Measurements from ENCODE around the gene CEP164. TPM values are rescaled to one million over a fixed set of nuclear protein-coding genes. Genes with fewer than 3 reads are reported as not detected.

CEP164 gene
- total RNA-seq, 1 experiment from 2014 or later, result 47.4 TPM

DNA sequence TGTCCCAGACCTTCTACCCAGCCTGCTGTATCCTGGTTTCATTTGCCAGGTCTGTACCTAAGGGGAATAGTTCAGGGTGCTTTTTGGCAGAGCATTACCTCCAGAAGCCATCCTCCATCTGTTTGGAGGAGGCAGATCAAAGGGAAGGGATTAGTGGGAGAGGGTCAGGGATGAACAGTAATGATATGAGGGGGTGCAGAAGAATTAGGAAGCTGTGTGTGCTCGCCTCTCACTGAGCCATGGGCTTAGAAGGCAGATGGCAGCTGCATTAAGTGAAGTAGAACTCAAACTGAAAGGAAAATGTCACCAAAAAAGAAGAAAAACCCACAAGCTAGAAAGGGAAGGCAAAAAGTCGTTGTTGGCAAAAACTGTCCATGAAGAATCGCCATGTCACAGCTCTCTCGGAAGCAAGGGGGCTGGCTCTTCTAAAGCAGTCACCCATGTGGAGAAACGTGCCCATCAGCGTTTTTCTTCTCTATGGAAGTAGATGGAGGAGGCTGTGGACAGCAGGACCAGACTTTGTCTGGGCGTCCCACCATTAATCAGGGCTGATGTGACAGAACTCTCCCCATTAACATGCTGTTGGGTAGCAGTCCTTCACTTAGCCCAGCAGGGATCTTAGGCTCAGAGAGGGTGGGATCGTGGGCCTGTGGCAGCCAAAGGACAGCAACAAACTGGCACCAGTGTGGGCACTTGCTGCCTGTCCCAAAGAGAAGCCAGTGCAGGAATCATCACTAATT, 46.8 kb downstream of the CEP164 start:
- ChIA-PET CTCF (interaction anchor here (1.1 kb wide), 1 partner anchor 10 kb away, joined by 3 read pairs; no protein-coding TSS in a partner anchor), POLR2A (no interaction called here)
- no peaks in the 10 kb centered on the region for H3K4me1 Mint-ChIP-seq (ENCODE audit: insufficient read depth, unreplicated experiment)
- peaks cover 71% of the 10 kb centered on the region for H3K36me3 Mint-ChIP-seq (ENCODE audit: insufficient read depth, unreplicated experiment)
- H3K27me3 Mint-ChIP-seq (ENCODE audit: insufficient read depth, unreplicated experiment), result no peaks in the 10 kb centered on the region
- H3K27ac Mint-ChIP-seq (ENCODE audit: low read depth, unreplicated experiment), result no peak overlapping the region
- no peak for DNase-seq (ENCODE audit: unreplicated experiment)
- BruUV-seq (replicated peaks), result no TSS peak
- TF ChIP-seq, protein P1, sequence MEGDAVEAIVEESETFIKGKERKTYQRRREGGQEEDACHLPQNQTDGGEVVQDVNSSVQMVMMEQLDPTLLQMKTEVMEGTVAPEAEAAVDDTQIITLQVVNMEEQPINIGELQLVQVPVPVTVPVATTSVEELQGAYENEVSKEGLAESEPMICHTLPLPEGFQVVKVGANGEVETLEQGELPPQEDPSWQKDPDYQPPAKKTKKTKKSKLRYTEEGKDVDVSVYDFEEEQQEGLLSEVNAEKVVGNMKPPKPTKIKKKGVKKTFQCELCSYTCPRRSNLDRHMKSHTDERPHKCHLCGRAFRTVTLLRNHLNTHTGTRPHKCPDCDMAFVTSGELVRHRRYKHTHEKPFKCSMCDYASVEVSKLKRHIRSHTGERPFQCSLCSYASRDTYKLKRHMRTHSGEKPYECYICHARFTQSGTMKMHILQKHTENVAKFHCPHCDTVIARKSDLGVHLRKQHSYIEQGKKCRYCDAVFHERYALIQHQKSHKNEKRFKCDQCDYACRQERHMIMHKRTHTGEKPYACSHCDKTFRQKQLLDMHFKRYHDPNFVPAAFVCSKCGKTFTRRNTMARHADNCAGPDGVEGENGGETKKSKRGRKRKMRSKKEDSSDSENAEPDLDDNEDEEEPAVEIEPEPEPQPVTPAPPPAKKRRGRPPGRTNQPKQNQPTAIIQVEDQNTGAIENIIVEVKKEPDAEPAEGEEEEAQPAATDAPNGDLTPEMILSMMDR (IDR thresholded peaks at IDR 0.05; ENCODE audit: unreplicated experiment), result no peak
- H3K4me3 Mint-ChIP-seq (ENCODE audit: unreplicated experiment), result no peak overlapping the region
- H3K9me3 Mint-ChIP-seq (ENCODE audit: unreplicated experiment), result no peaks in the 10 kb centered on the region
- intact Hi-C loops (cut with micrococcal nuclease), result no loop called here

DNA sequence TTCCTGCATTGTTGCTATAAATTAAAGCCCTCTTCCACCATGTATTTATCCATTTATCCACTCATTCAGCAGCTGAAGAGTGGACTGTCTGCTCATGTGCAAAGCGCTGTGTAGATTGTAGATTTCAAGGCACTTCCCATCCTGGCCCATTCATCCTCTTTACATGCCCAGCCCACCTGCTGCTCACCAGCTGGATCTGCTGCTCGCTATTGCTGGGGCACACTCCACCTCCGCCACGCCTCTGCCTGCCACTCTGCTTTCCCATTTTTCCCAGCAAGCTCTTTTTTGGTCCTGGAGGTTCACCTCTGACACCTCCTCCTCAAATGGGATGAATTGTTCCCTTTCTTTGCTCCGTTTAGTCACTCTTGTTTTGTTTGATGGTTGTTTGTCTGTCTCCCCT, 48.3 kb downstream of the CEP164 start:
- no peaks in the 10 kb centered on the region for H3K27me3 Mint-ChIP-seq (ENCODE audit: insufficient read depth, unreplicated experiment)
- no peaks in the 10 kb centered on the region for H3K9me3 Mint-ChIP-seq (ENCODE audit: unreplicated experiment)
- H3K4me1 Mint-ChIP-seq (ENCODE audit: insufficient read depth, unreplicated experiment), result no peaks in the 10 kb centered on the region
- TF ChIP-seq, protein P1 (IDR thresholded peaks at IDR 0.05; ENCODE audit: unreplicated experiment), result no peak
- DNase-seq (ENCODE audit: unreplicated experiment), result no peak
- no peak overlapping the region for H3K27ac Mint-ChIP-seq (ENCODE audit: low read depth, unreplicated experiment)
- H3K4me3 Mint-ChIP-seq (ENCODE audit: unreplicated experiment), result no peak overlapping the region
- no TSS peak for BruUV-seq (replicated peaks)
- ChIA-PET POLR2A (interaction anchor here (0.6 to 1.0 kb wide), 2 partner anchors 9 to 341 kb away, joined by 3 to 5 read pairs; no protein-coding TSS in a partner anchor), CTCF (interaction anchor here (0.8 kb wide), 2 partner anchors 13 to 50 kb away, joined by 3 to 4 read pairs; no protein-coding TSS in a partner anchor)
- intact Hi-C loops (cut with micrococcal nuclease), result no loop called here
- peaks cover 59% of the 10 kb centered on the region for H3K36me3 Mint-ChIP-seq (ENCODE audit: insufficient read depth, unreplicated experiment)

DNA sequence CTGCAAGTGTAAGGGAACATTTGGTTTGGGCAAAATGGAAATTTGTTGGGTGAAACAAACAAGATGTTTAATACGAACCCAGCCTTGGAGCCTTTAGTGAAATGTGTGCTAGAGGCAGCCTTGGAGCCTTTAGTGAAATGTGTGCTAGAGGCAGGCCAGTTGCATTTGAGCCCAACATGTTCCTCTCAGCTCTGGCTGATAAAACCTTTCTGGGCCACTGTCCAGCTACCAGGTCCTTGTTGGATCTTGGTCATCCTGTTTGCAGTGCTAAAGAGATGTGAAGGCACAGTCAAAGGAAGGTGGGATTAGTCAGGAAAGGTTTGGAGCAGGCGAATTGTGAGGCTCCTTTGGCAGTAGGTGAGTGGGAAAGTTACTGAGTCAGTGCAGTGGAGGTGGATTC, 48.9 kb downstream of the CEP164 start:
- TF ChIP-seq, protein P1 (IDR thresholded peaks at IDR 0.05; ENCODE audit: unreplicated experiment), result no peak
- H3K27ac Mint-ChIP-seq (ENCODE audit: low read depth, unreplicated experiment), result no peak overlapping the region
- H3K4me1 Mint-ChIP-seq (ENCODE audit: insufficient read depth, unreplicated experiment), result no peaks in the 10 kb centered on the region
- H3K27me3 Mint-ChIP-seq (ENCODE audit: insufficient read depth, unreplicated experiment), result no peaks in the 10 kb centered on the region
- no peaks in the 10 kb centered on the region for H3K9me3 Mint-ChIP-seq (ENCODE audit: unreplicated experiment)
- ChIA-PET CTCF (interaction anchor here (0.8 kb wide), 2 partner anchors 13 to 49 kb away, joined by 3 to 4 read pairs; no protein-coding TSS in a partner anchor), POLR2A (interaction anchor here (0.6 to 1.0 kb wide), 2 partner anchors 10 to 341 kb away, joined by 3 to 5 read pairs; no protein-coding TSS in a partner anchor)
- DNase-seq (ENCODE audit: unreplicated experiment), result no peak
- no TSS peak for BruUV-seq (replicated peaks)
- H3K4me3 Mint-ChIP-seq (ENCODE audit: unreplicated experiment), result no peak overlapping the region
- H3K36me3 Mint-ChIP-seq (ENCODE audit: insufficient read depth, unreplicated experiment), result peaks cover 53% of the 10 kb centered on the region
- intact Hi-C loops (cut with micrococcal nuclease), result no loop called here

DNA sequence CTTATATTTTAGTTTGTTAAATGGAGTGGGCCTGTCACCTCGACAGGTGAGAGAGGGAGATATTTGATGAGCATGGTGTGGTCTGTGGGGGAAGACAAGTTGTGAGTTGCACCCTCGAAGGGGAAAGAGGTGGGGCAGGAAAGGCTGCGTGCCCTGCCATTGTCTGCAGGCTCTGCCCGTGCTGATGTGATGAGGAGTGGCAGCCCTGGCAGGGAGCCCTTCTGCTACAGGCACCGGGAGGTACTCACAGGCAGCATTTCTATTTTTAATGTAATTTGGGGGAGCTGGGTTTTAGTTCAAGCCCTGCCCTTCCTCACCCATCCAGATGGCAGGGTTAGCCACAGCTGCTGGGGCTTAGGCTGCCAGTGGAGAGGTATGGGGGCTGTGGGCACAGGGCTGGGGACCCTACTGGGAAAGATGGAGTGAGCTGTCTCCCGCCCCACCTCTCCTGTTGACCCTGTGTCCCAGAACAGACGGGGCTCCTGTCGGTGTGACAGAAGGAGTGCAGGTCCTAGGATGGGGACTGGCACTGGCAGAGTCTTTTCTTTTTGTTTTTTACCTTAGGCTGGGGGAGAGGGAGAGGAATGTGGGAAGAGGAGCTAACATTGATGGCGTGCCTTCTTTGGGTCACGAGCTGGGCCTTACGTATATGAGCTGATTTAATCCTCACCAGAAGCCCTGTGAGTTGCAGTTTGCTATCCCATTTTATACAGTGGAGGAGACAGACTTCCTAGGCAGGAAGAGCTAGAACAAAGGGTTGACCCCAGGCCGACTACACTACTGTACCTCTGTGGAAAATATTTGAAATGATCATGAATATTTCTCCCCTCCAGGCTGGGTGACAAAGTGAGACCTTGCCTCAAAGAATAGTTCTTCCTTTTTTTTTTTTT, 51.6 kb downstream of the CEP164 start:
- BruUV-seq (replicated peaks), result no TSS peak

More for the DNA sequence above, 51.6 kb downstream of the CEP164 start:
- Mint-ChIP-seq H3K27me3 (ENCODE audit: insufficient read depth, unreplicated experiment) (no peaks in the 10 kb centered on the region), H3K9me3 (ENCODE audit: unreplicated experiment) (no peaks in the 10 kb centered on the region), H3K4me1 (ENCODE audit: insufficient read depth, unreplicated experiment) (peaks cover 3% of the 10 kb centered on the region), H3K36me3 (ENCODE audit: insufficient read depth, unreplicated experiment) (peaks cover 43% of the 10 kb centered on the region), H3K27ac (ENCODE audit: low read depth, unreplicated experiment) (no peak overlapping the region), H3K4me3 (ENCODE audit: unreplicated experiment) (no peak overlapping the region)
- TF ChIP-seq, protein P1 (IDR thresholded peaks at IDR 0.05; ENCODE audit: unreplicated experiment), result no peak
- ChIA-PET POLR2A (no interaction called here), CTCF (no interaction called here)
- intact Hi-C loops (cut with micrococcal nuclease), result no loop called here
- no peak for DNase-seq (ENCODE audit: unreplicated experiment)

Measured in MCF 10A (cell line).